Measurements from ENCODE around the gene ZNF561.

DNA sequence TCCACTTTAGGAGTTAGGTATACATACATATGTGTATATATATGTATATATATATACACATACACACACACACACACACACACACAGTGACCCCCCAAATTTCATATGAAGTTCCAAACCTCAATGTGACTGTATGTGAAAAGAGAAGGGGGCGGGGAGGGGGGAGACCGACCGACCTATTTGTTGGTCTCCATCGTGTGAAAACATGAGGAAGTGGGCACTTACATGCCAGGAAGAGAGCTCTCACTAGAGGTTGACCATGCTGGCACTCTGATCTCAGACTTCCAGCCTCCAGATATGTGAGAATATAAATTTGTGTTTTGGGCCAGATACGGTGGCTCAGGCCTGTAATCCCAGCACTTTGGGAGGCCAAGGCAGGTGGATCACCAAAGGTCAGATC lies 29.3 kb upstream of the ZNF561 start:
- TF ChIP-seq, protein P1, sequence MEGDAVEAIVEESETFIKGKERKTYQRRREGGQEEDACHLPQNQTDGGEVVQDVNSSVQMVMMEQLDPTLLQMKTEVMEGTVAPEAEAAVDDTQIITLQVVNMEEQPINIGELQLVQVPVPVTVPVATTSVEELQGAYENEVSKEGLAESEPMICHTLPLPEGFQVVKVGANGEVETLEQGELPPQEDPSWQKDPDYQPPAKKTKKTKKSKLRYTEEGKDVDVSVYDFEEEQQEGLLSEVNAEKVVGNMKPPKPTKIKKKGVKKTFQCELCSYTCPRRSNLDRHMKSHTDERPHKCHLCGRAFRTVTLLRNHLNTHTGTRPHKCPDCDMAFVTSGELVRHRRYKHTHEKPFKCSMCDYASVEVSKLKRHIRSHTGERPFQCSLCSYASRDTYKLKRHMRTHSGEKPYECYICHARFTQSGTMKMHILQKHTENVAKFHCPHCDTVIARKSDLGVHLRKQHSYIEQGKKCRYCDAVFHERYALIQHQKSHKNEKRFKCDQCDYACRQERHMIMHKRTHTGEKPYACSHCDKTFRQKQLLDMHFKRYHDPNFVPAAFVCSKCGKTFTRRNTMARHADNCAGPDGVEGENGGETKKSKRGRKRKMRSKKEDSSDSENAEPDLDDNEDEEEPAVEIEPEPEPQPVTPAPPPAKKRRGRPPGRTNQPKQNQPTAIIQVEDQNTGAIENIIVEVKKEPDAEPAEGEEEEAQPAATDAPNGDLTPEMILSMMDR (IDR thresholded peaks at IDR 0.05; ENCODE audit: low read length) = no peak
- no peak for TF ChIP-seq EZH2 (IDR thresholded peaks at IDR 0.05; ENCODE audit: borderline replicate concordance, low read length)

Data from OCI-LY1 (cell line).